Transverse colon (tissue), 3 donors: ENCODE data around the gene SMOC1.

ENCODE experiments used
- EP300 ChIP-seq: sonication (generic); formaldehyde crosslinking; IDR thresholded peaks from one replicate; pipeline ENCODE4 v1.6.1; 2017; ENCODE audit warnings: antibody characterized with exemption, low read depth
- POLR2A ChIP-seq: fragments of 450-650 bp; IDR thresholded peaks from one replicate; pipeline ENCODE4 v1.6.1; 2016; ENCODE audit warnings: antibody characterized with exemption, mild to moderate bottlenecking, moderate library complexity
- TF ChIP-seq, protein P1 (sequence below), 5 experiments: fragments of 200-600 bp in 3 of 5; fragments of 450-650 bp in 2 of 5; sonication (generic) in 3 of 5; IDR thresholded peaks; 1 replicate in 2 of 5; 2 replicates in 3 of 5; pipeline ENCODE4 v1.5.1; 2016 to 2017; ENCODE audit warnings: antibody characterized with exemption in 5 of 5, inconsistent platforms in 3 of 5, mild to moderate bottlenecking in 2 of 5, moderate library complexity in 1 of 5

DNA sequence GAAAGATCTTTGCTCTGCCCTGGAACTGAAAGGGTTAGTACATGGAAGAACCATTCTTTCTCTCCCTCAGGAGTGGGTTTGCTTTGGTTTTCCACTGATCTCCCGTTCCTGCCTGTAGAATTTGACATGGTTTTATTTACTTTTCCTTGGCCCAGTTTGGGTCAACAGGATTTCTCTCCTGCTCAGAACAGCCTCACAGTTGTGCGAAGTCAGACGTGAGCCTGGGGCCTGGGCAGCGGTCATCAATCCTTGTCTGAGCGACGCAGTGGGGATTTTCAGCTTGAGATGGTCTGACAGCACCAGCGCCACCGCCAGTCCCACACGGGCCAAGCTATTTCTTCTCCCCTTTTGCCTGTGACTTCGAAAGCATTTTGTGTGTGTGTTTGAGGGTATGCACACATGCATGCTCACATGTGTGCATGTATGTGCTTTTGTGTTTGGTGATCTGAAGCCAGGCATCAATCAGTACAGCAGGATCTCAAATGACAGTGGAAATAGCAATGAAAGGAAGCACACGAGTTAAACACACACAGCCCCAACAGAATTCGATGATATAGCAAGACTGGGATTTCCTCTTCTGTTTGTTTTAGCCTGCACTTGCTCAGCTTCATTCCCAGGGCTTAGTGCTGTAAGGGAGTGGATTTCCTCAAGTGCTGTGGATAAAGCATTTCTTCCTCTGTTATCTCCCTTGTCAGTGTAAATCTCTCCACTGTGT lies 58.3 kb downstream of the SMOC1 start:
- TF ChIP-seq POLR2A (no peak), EP300 (no peak)
- TF ChIP-seq, protein P1, sequence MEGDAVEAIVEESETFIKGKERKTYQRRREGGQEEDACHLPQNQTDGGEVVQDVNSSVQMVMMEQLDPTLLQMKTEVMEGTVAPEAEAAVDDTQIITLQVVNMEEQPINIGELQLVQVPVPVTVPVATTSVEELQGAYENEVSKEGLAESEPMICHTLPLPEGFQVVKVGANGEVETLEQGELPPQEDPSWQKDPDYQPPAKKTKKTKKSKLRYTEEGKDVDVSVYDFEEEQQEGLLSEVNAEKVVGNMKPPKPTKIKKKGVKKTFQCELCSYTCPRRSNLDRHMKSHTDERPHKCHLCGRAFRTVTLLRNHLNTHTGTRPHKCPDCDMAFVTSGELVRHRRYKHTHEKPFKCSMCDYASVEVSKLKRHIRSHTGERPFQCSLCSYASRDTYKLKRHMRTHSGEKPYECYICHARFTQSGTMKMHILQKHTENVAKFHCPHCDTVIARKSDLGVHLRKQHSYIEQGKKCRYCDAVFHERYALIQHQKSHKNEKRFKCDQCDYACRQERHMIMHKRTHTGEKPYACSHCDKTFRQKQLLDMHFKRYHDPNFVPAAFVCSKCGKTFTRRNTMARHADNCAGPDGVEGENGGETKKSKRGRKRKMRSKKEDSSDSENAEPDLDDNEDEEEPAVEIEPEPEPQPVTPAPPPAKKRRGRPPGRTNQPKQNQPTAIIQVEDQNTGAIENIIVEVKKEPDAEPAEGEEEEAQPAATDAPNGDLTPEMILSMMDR (IDR thresholded peaks at IDR 0.05): no peak
